Measurements from ENCODE around the gene LIMS2. TPM values are rescaled to one million over a fixed set of nuclear protein-coding genes. Genes with fewer than 3 reads are reported as not detected.

LIMS2 gene
- total RNA-seq, 2 experiments from 2014 or later: 6.1 to 7.0 TPM

- CTCF ChIA-PET: interaction anchor here (1.2 kb wide), 1 partner anchor 13 kb away, joined by 3 read pairs; no protein-coding TSS in a partner anchor
- Histone ChIP-seq H3K27me3 (ENCODE audit: control insufficient read depth in 1 of 2, insufficient read depth in 2 of 2, low read length in 2 of 2) (no peaks in the 10 kb centered on the region), H3K4me3 (ENCODE audit: low read length) (no peak overlapping the region), H3K36me3 (ENCODE audit: insufficient read depth, low read length) (peaks cover 54% of the 10 kb centered on the region), H3K4me1 (ENCODE audit: insufficient read depth, low read length) (no peaks in the 10 kb centered on the region), H3K27ac (ENCODE audit: low read depth in 1 of 2, low read length in 2 of 2) (no peak overlapping the region), H3K9me3 (ENCODE audit: control insufficient read depth in 1 of 2, insufficient read depth in 1 of 2, low read length in 2 of 2) (no peaks in the 10 kb centered on the region)
- Mint-ChIP-seq H3K36me3 (ENCODE audit: low read depth) (peaks cover 64% of the 10 kb centered on the region), H3K27ac (no peak overlapping the region), H3K4me3 (no peak overlapping the region), H3K27me3 (no peaks in the 10 kb centered on the region), H3K4me1 (ENCODE audit: low read depth) (no peaks in the 10 kb centered on the region), H3K9me3 (no peaks in the 10 kb centered on the region)
- DNase-seq: no peak
- ATAC-seq (ENCODE audit: poor library complexity): no peak
- intact Hi-C loops (cut with DNase I, micrococcal nuclease): no loop called here
- POLR2A ChIA-PET: interaction anchor here (3.9 kb wide), 1 partner anchor 14 kb away, joined by 15 read pairs; the partner anchor contains the start of gene SFT2D3
- TF ChIP-seq CTCF (IDR thresholded peaks at IDR 0.05): no peak
Measured at GRCh38 chr2:127715778-127716449, 40.6 kb upstream of the LIMS2 start.

DNA sequence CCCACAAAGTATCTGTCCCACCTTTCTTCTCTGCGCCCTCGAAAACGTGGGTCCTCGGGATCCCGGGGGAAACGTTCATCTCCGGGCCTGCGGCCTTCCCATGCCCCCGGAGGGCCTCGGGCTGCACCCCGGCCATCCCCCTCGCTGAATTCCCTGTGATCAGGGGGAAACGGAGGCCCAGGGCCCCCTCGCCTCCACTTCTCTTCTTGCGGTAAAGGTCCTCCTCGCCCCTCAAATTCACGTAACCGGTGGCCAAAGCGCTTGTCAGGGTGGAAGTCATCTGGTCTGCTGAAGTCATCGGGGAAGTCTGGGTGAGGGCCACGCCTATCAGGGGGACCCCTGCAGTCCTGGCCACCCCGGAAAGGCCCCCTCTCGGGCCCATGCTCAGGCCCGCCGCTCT, 38.2 kb upstream of the LIMS2 start:
- POLR2A ChIA-PET: interaction anchor here (0.9 to 3.9 kb wide), 3 partner anchors 9 to 74 kb away, joined by 3 to 15 read pairs (median 3); partner anchors contain the start of gene SFT2D3
- Histone ChIP-seq H3K27ac (ENCODE audit: low read depth in 1 of 2, low read length in 2 of 2) (no peak overlapping the region), H3K4me1 (ENCODE audit: insufficient read depth, low read length) (no peaks in the 10 kb centered on the region), H3K36me3 (ENCODE audit: insufficient read depth, low read length) (peaks cover 49% of the 10 kb centered on the region), H3K4me3 (ENCODE audit: low read length) (no peak overlapping the region), H3K9me3 (ENCODE audit: control insufficient read depth in 1 of 2, insufficient read depth in 1 of 2, low read length in 2 of 2) (no peaks in the 10 kb centered on the region), H3K27me3 (ENCODE audit: control insufficient read depth in 1 of 2, insufficient read depth in 2 of 2, low read length in 2 of 2) (no peaks in the 10 kb centered on the region)
- CTCF ChIA-PET: interaction anchor here (1.5 kb wide), 1 partner anchor 9 kb away, joined by 3 read pairs; no protein-coding TSS in a partner anchor
- Mint-ChIP-seq H3K27ac (no peak overlapping the region), H3K36me3 (ENCODE audit: low read depth) (peaks cover 66% of the 10 kb centered on the region), H3K4me3 (no peak overlapping the region), H3K9me3 (no peaks in the 10 kb centered on the region), H3K27me3 (no peaks in the 10 kb centered on the region), H3K4me1 (ENCODE audit: low read depth) (no peaks in the 10 kb centered on the region)
- ATAC-seq (ENCODE audit: poor library complexity): no peak
- DNase-seq: no peak
- TF ChIP-seq CTCF (IDR thresholded peaks at IDR 0.05): no peak
- intact Hi-C loops (cut with DNase I, micrococcal nuclease): no loop called here

GRCh38 chr2:127712999-127713398, 37.7 kb upstream of the LIMS2 start:
- CTCF ChIA-PET: no interaction called here
- no peak for ATAC-seq (ENCODE audit: poor library complexity)

More at GRCh38 chr2:127712999-127713398, 37.7 kb upstream of the LIMS2 start:
- peaks cover 49% of the 10 kb centered on the region for H3K36me3 ChIP-seq (ENCODE audit: insufficient read depth, low read length)
- no peaks in the 10 kb centered on the region for H3K4me1 ChIP-seq (ENCODE audit: insufficient read depth, low read length)
- no peak overlapping the region for H3K27ac ChIP-seq (ENCODE audit: low read depth in 1 of 2, low read length in 2 of 2)
- intact Hi-C loops (cut with DNase I, micrococcal nuclease): no loop called here
- POLR2A ChIA-PET: interaction anchor here (0.9 to 3.9 kb wide), 2 partner anchors 8 to 11 kb away, joined by 3 to 15 read pairs; partner anchors contain the start of gene SFT2D3
- no peak overlapping the region for H3K4me3 ChIP-seq (ENCODE audit: low read length)
- H3K4me1 Mint-ChIP-seq (ENCODE audit: low read depth): no peaks in the 10 kb centered on the region
- no peaks in the 10 kb centered on the region for H3K9me3 Mint-ChIP-seq
- no peak for TF ChIP-seq CTCF (IDR thresholded peaks at IDR 0.05)
- H3K9me3 ChIP-seq (ENCODE audit: control insufficient read depth in 1 of 2, insufficient read depth in 1 of 2, low read length in 2 of 2): no peaks in the 10 kb centered on the region
- no peak overlapping the region for H3K4me3 Mint-ChIP-seq
- H3K36me3 Mint-ChIP-seq (ENCODE audit: low read depth): peaks cover 64% of the 10 kb centered on the region
- no peak overlapping the region for H3K27ac Mint-ChIP-seq
- H3K27me3 ChIP-seq (ENCODE audit: control insufficient read depth in 1 of 2, insufficient read depth in 2 of 2, low read length in 2 of 2): no peaks in the 10 kb centered on the region
- no peak for DNase-seq
- H3K27me3 Mint-ChIP-seq: no peaks in the 10 kb centered on the region
